Caco-2 (cell line): ENCODE results near the gene VSX2. TPM values are rescaled to one million over a fixed set of nuclear protein-coding genes. Genes with fewer than 3 reads are reported as not detected.
A peak's percentile ranks its signal among the peaks of the same experiment; 100 is the strongest.

Experiments
- BruUV-seq: library from RNA; stranded (reverse); fragments of 400-500 nt; replicated peaks from 2 replicates; lab custom pipeline; 2021; lab: Mats Ljungman, UMichigan
- CTCF ChIA-PET: fragments of 300-600 bp; sonication (Branson Sonifier 250); formaldehyde crosslinking; loops from one replicate; lab custom pipeline; 2022; ENCODE audit warnings: antibody characterized with exemption; lab: Charles Lee
- POLR2A ChIA-PET: fragments of 300-600 bp; sonication (Branson Sonifier 250); formaldehyde crosslinking; loops from one replicate; lab custom pipeline; 2022; ENCODE audit warnings: antibody characterized with exemption; lab: Charles Lee
- DNase-seq, 2 experiments: peaks; one replicate each; pipeline versions ENCODE4 v3.0.0 to v3.0.0-alpha.2; 2020 to 2022
- H3K27me3 ChIP-seq: replicated peaks from 2 replicates; pipeline ENCODE4 v1.6.0; 2011; ENCODE audit warnings: low read length; ENCODE audit not compliant: control insufficient read depth, insufficient read depth
- H3K36me3 ChIP-seq: 2 replicates; pipeline ENCODE4 v1.5.1; 2011; ENCODE audit warnings: low read length; ENCODE audit not compliant: control insufficient read depth, insufficient read depth
- H3K4me1 ChIP-seq: fragments of 250-450 bp; sonication (Bioruptor Pico); 2 replicates; pipeline ENCODE4 v1.5.1; 2020; ENCODE audit warnings: mild to moderate bottlenecking
- H3K4me3 ChIP-seq: 2 replicates; pipeline ENCODE4 v1.5.1; 2011; ENCODE audit warnings: low read depth, mild to moderate bottlenecking, control low read depth, low read length
- H3K9me3 ChIP-seq: fragments of 250-450 bp; sonication (Bioruptor Pico); 2 replicates; pipeline ENCODE4 v1.5.1; 2020; ENCODE audit warnings: mild to moderate bottlenecking, moderate library complexity
- H3K27ac Mint-ChIP-seq: one replicate; pipeline ENCODE4 v1.8.0; 2022; ENCODE audit warnings: mixed read lengths; ENCODE audit not compliant: unreplicated experiment
- H3K27me3 Mint-ChIP-seq: one replicate; pipeline ENCODE4 v1.8.0; 2022; ENCODE audit warnings: mixed read lengths; ENCODE audit not compliant: insufficient read depth, unreplicated experiment
- H3K36me3 Mint-ChIP-seq: one replicate; pipeline ENCODE4 v1.8.0; 2022; ENCODE audit warnings: mild to moderate bottlenecking, mixed read lengths; ENCODE audit not compliant: insufficient read depth, unreplicated experiment
- H3K4me1 Mint-ChIP-seq: one replicate; pipeline ENCODE4 v1.8.0; 2022; ENCODE audit warnings: low read depth, mixed read lengths; ENCODE audit not compliant: unreplicated experiment
- H3K4me3 Mint-ChIP-seq: one replicate; pipeline ENCODE4 v1.8.0; 2022; ENCODE audit warnings: mild to moderate bottlenecking, moderate library complexity, mixed read lengths; ENCODE audit not compliant: unreplicated experiment
- H3K9me3 Mint-ChIP-seq: one replicate; pipeline ENCODE4 v1.8.0; 2022; ENCODE audit warnings: mixed read lengths; ENCODE audit not compliant: unreplicated experiment
- CTCF ChIP-seq, 2 experiments: fragments of 200-600 bp in 1 of 2; IDR thresholded peaks; 1 replicate in 1 of 2; 2 replicates in 1 of 2; pipeline versions ENCODE4 v1.5.1 to v1.8.0; 2011 to 2022; ENCODE audit warnings: antibody characterized with exemption in 1 of 2, control low read depth in 1 of 2, inconsistent platforms in 1 of 2, low read depth in 1 of 2, low read length in 1 of 2, mild to moderate bottlenecking in 1 of 2, moderate library complexity in 1 of 2; ENCODE audit not compliant: insufficient read depth in 1 of 2, severe bottlenecking in 1 of 2, unreplicated experiment in 1 of 2
- intact Hi-C: fragments of 100-400 bp; cut with micrococcal nuclease; formaldehyde crosslinking; loops from one replicate; pipeline ENCODE4 v1.10.0; 2022; ENCODE audit not compliant: unreplicated experiment
- total RNA-seq: library from RNA; stranded (reverse); gene quantifications from 2 replicates; pipeline ENCODE4 v1.2.3, GENCODE V29; 2022

Gene VSX2
- total RNA-seq, 1 experiment from 2014 or later, result not detected

- H3K9me3 ChIP-seq, result no peaks in the 10 kb centered on the region
- intact Hi-C loops, result no loop called here
- TF ChIP-seq CTCF (IDR thresholded peaks at IDR 0.05; ENCODE audit: insufficient read depth in 1 of 2, low read depth in 1 of 2, low read length in 1 of 2, severe bottlenecking in 1 of 2, unreplicated experiment in 1 of 2), result peak in 1 of 2 experiments; percentile 11
- POLR2A ChIA-PET, result no interaction called here
- Mint-ChIP-seq H3K27me3 (peaks cover 4% of the 10 kb centered on the region), H3K4me1 (no peaks in the 10 kb centered on the region), H3K4me3 (no peak overlapping the region), H3K36me3 (no peaks in the 10 kb centered on the region), H3K9me3 (no peaks in the 10 kb centered on the region), H3K27ac (no peak overlapping the region)
- no peaks in the 10 kb centered on the region for H3K4me1 ChIP-seq
- no peaks in the 10 kb centered on the region for H3K36me3 ChIP-seq
- BruUV-seq, result no TSS peak
- DNase-seq, result no peak
- H3K27me3 ChIP-seq, result no peaks in the 10 kb centered on the region
- CTCF ChIA-PET, result no interaction called here
- H3K4me3 ChIP-seq, result no peak overlapping the region
Measured at GRCh38 chr14:74207943-74208342, 31.3 kb upstream of the VSX2 start.

- DNase-seq, result no peak
- H3K9me3 Mint-ChIP-seq, result no peaks in the 10 kb centered on the region
- no peak overlapping the region for H3K4me3 ChIP-seq
- ChIA-PET POLR2A (no interaction called here), CTCF (no interaction called here)
- H3K4me1 ChIP-seq, result no peaks in the 10 kb centered on the region
- H3K4me1 Mint-ChIP-seq, result no peaks in the 10 kb centered on the region
- H3K4me3 Mint-ChIP-seq, result no peak overlapping the region
- no peak overlapping the region for H3K27ac Mint-ChIP-seq
- TF ChIP-seq CTCF (IDR thresholded peaks at IDR 0.05; ENCODE audit: insufficient read depth in 1 of 2, low read depth in 1 of 2, low read length in 1 of 2, severe bottlenecking in 1 of 2, unreplicated experiment in 1 of 2), result no peak
- H3K9me3 ChIP-seq, result no peaks in the 10 kb centered on the region
- intact Hi-C loops, result no loop called here
- no peaks in the 10 kb centered on the region for H3K27me3 ChIP-seq
- BruUV-seq, result no TSS peak
- H3K36me3 Mint-ChIP-seq, result no peaks in the 10 kb centered on the region
- H3K36me3 ChIP-seq, result no peaks in the 10 kb centered on the region
- peaks cover 4% of the 10 kb centered on the region for H3K27me3 Mint-ChIP-seq
Measured at GRCh38 chr14:74208642-74209041, 30.6 kb upstream of the VSX2 start.

- Histone ChIP-seq H3K4me1 (no peaks in the 10 kb centered on the region), H3K36me3 (no peaks in the 10 kb centered on the region), H3K27me3 (no peaks in the 10 kb centered on the region), H3K4me3 (no peak overlapping the region), H3K9me3 (no peaks in the 10 kb centered on the region)
- intact Hi-C loops, result no loop called here
- POLR2A ChIA-PET, result no interaction called here
- H3K27ac Mint-ChIP-seq, result no peak overlapping the region
- H3K36me3 Mint-ChIP-seq, result no peaks in the 10 kb centered on the region
- no peaks in the 10 kb centered on the region for H3K9me3 Mint-ChIP-seq
- BruUV-seq, result no TSS peak
- H3K27me3 Mint-ChIP-seq, result peaks cover 6% of the 10 kb centered on the region
- TF ChIP-seq CTCF (IDR thresholded peaks at IDR 0.05; ENCODE audit: insufficient read depth in 1 of 2, low read depth in 1 of 2, low read length in 1 of 2, severe bottlenecking in 1 of 2, unreplicated experiment in 1 of 2), result no peak
- H3K4me1 Mint-ChIP-seq, result no peaks in the 10 kb centered on the region
- CTCF ChIA-PET, result no interaction called here
- no peak overlapping the region for H3K4me3 Mint-ChIP-seq
- DNase-seq, result no peak
Measured at GRCh38 chr14:74211945-74212580, 27.2 kb upstream of the VSX2 start.
